ACHN (cell line): Measurements from ENCODE around the gene IZUMO1.

Experiments used
- DNase-seq: peaks from one replicate; pipeline ENCODE4 v3.0.0-alpha.2; 2015
- in situ Hi-C: cut with HindIII; loops from 2 replicates; pipeline ENCODE4 v1.10.0; 2017; ENCODE audit warnings: low sequenced_read_pairs, low pct_ligation_motif_present, low pct_unique_long_range_greater_than_20kb

IZUMO1 gene

GRCh38 chr19:48741129-48741999, 5.3 kb downstream of the IZUMO1 start:
- DNase-seq: no peak
- in situ Hi-C loops: no loop called here

GRCh38 chr19:48740164-48740972, 6.3 kb downstream of the IZUMO1 start, which contains the start of gene RASIP1:
Gene RASIP1, minus strand, starts transcription at chr19:48740610. Its CDS starts 328 bp downstream, at chr19:48740282.
- no peak for DNase-seq
- in situ Hi-C loops: no loop called here

GRCh38 chr19:48739404-48740163, 7.1 kb downstream of the IZUMO1 start:
- in situ Hi-C loops: no loop called here
- DNase-seq: no peak

- in situ Hi-C loops: no loop called here
- DNase-seq: peak; percentile 87
These were observed 7.9 kb downstream of the IZUMO1 start for GRCh38 chr19:48738557-48739403.

- in situ Hi-C loops: no loop called here
- DNase-seq: no peak
These were observed 9.2 kb downstream of the IZUMO1 start for GRCh38 chr19:48737360-48737998.

GRCh38 chr19:48735031-48735615, 11.6 kb downstream of the IZUMO1 start:
- no peak for DNase-seq
- in situ Hi-C loops: no loop called here

- DNase-seq: no peak
- in situ Hi-C loops: no loop called here
These were observed 12.1 kb downstream of the IZUMO1 start for GRCh38 chr19:48734625-48735024.

- in situ Hi-C loops: no loop called here
These were observed 15.3 kb downstream of the IZUMO1 start for GRCh38 chr19:48731452-48731851.

GRCh38 chr19:48728911-48729664, 17.6 kb downstream of the IZUMO1 start:
- in situ Hi-C loops: no loop called here
- no peak for DNase-seq

More at GRCh38 chr19:48731452-48731851, 15.3 kb downstream of the IZUMO1 start:
- DNase-seq: no peak

GRCh38 chr19:48726556-48726955, 20.2 kb downstream of the IZUMO1 start:
- DNase-seq: no peak
- in situ Hi-C loops: no loop called here

- peak; percentile 77 for DNase-seq
- in situ Hi-C loops: no loop called here
These were observed 21.6 kb downstream of the IZUMO1 start for GRCh38 chr19:48724796-48725753.

GRCh38 chr19:48722196-48722708, 24.5 kb downstream of the IZUMO1 start:
- in situ Hi-C loops: no loop called here
- DNase-seq: no peak

GRCh38 chr19:48720613-48721296, 26.0 kb downstream of the IZUMO1 start:
- in situ Hi-C loops: no loop called here

GRCh38 chr19:48720251-48720612, 26.5 kb downstream of the IZUMO1 start:
- no peak for DNase-seq
- in situ Hi-C loops: no loop called here

More at GRCh38 chr19:48720613-48721296, 26.0 kb downstream of the IZUMO1 start:
- DNase-seq: peak; percentile 97
